Thoracic aorta (tissue), 2 donors: ENCODE measurements around the gene APOL1. TPM values are rescaled to one million over a fixed set of nuclear protein-coding genes. Genes with fewer than 3 reads are reported as not detected.

ENCODE experiments used
- ATAC-seq: fragments of 150-250 bp; one replicate; pipeline ENCODE4 v1.8.0; 2017; ENCODE audit warnings: low read depth; ENCODE audit not compliant: insufficient number of reproducible peaks, low FRiP score
- DNase-seq: peaks from one replicate; pipeline ENCODE4 v3.0.0-alpha.2; 2020; ENCODE audit warnings: low spot score
- H3K27ac ChIP-seq, 2 donors: fragments of 200-600 bp; sonication (generic); 1 replicate in 1 of 2; 2 replicates in 1 of 2; pipeline ENCODE4 v1.5.1; 2016; ENCODE audit warnings: mild to moderate bottlenecking in 2 of 2, moderate library complexity in 2 of 2
- H3K27me3 ChIP-seq: fragments of 200-600 bp; sonication (generic); replicated peaks from 2 replicates; pipeline ENCODE4 v1.6.0; 2016; ENCODE audit warnings: mild to moderate bottlenecking; ENCODE audit not compliant: insufficient read depth
- H3K36me3 ChIP-seq: fragments of 200-600 bp; sonication (generic); one replicate; pipeline ENCODE4 v1.5.1; 2016
- H3K4me1 ChIP-seq, 2 donors: fragments of 200-600 bp; sonication (generic); 1 replicate in 1 of 2; 2 replicates in 1 of 2; pipeline versions ENCODE4 v1.5.1 to v1.6.0; 2016; ENCODE audit warnings: low read depth in 2 of 2, mild to moderate bottlenecking in 1 of 2; ENCODE audit not compliant: control insufficient read depth in 1 of 2
- H3K4me3 ChIP-seq: fragments of 200-600 bp; sonication (generic); 2 replicates; pipeline ENCODE4 v1.5.1; 2016; ENCODE audit warnings: mild to moderate bottlenecking
- H3K9me3 ChIP-seq: fragments of 200-600 bp; sonication (generic); 2 replicates; pipeline ENCODE4 v1.5.1; 2016
- total RNA-seq, 2 donors: library from RNA; depleted of rRNA; stranded (reverse); fragments of >200 nt; gene quantifications; one replicate each; pipeline versions ENCODE4 v1.1.0 to v1.2.3, GENCODE V29; 2016
- TF ChIP-seq, protein P1 (sequence below): fragments of 200-600 bp; sonication (generic); IDR thresholded peaks from one replicate; pipeline ENCODE4 v1.5.1; 2019; ENCODE audit warnings: antibody characterized with exemption

Gene APOL1
- total RNA-seq, 2 donors from 2014 or later: 40.1 to 47.3 TPM

DNA sequence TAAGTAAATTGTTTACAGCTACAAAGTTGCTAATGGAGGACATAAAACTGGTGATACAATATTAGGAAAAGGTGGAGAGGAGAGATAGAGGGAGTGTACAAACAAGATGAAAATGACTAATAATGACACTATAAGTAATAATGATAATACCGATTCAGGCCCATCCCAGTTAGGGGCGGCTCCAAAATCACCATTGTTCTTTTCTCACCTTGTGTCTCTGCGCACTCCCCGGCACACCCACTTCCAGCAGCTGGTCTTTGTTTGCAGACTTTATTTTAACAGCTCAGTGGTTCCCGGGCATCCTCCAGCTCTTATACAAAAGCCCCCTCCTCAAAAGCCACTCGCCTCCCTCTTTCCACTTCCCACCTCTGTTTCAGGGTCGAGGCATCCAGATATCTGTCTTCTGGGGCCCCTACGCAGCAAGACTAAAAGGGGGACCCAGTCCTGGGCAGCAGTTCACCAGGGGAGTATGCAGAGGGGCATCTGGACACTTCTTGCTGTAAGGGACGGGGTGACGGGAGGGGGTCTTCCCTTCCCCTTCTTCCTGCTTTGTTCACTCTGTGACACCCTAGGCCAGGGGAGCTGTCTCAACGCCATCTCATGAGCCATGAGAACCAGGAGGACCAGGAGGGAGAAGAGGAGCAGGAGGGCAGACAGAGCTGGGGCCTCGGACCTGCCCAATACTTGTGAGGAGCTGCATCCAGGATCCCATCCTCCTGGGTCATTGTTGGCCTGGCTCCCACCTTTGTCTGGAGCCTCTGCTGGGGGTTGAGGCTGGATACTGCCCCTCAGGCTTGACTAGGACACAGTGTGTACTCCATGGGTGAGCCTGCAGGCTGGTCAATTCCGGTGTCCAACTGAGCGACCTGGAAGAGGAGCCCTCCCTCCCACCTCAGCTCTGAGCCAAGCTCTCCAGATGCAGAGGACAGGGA, 16.3 kb upstream of the APOL1 start:
- DNase-seq (no peak), ATAC-seq (no peak)
- Histone ChIP-seq H3K27ac (no peak overlapping the region), H3K27me3 (no peaks in the 10 kb centered on the region), H3K9me3 (no peaks in the 10 kb centered on the region), H3K4me1 (peaks cover 30 to 49% of the 10 kb centered on the region in 2 donors), H3K36me3 (peaks cover 15% of the 10 kb centered on the region), H3K4me3 (peak overlapping the region; percentile 78)
- TF ChIP-seq, protein P1, sequence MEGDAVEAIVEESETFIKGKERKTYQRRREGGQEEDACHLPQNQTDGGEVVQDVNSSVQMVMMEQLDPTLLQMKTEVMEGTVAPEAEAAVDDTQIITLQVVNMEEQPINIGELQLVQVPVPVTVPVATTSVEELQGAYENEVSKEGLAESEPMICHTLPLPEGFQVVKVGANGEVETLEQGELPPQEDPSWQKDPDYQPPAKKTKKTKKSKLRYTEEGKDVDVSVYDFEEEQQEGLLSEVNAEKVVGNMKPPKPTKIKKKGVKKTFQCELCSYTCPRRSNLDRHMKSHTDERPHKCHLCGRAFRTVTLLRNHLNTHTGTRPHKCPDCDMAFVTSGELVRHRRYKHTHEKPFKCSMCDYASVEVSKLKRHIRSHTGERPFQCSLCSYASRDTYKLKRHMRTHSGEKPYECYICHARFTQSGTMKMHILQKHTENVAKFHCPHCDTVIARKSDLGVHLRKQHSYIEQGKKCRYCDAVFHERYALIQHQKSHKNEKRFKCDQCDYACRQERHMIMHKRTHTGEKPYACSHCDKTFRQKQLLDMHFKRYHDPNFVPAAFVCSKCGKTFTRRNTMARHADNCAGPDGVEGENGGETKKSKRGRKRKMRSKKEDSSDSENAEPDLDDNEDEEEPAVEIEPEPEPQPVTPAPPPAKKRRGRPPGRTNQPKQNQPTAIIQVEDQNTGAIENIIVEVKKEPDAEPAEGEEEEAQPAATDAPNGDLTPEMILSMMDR: no peak

DNA sequence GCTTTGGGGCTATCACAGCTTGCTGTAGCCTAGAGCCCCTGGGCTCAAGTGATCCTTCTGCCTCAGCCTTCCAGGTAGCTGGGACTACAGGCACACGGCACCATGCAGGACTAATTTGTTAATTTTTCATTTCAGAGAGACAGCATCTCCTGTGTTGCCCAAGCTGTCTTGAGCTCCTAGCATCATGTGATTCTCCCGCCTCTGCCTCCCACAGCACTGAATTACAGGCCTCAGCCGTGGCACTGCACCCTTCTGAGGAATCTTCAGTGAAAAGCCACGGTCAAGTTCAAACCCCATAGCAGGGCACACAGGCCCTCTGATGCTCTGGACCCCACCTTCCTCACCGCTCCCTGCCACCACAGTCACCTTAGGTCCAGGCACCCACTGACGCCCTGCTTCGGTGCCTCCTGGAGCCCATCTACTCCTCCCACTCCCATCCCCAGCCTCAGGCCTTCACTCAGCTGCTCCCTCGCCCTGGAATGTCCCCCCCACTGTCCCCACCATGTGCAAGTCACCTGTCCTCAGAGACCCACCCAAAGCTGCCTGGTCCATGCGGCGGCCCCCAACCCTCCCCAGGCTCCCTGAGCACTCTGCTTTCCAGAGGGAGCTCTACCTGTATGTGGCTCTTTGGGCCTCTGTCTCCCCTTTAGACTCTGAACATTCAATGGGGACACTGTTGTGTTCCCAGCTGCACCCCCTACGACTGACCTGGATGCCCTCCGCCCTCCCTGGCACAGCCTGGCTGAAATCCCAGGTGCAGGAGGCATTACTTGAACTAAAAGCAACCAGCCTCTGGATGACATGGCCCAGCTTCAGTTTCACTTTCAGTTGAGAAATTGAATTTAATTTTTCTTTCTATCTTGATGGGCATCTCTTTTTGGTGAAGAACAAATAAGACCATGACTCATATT, 15.2 kb upstream of the APOL1 start:
- DNase-seq: no peak
- Histone ChIP-seq H3K9me3 (no peaks in the 10 kb centered on the region), H3K36me3 (peaks cover 6% of the 10 kb centered on the region), H3K4me1 (peaks cover 30 to 49% of the 10 kb centered on the region in 2 donors), H3K4me3 (peak overlapping the region; percentile 78), H3K27me3 (no peaks in the 10 kb centered on the region), H3K27ac (peak overlapping the region; percentile 22 to 88)
- ATAC-seq: no peak
- TF ChIP-seq, protein P1: no peak

DNA sequence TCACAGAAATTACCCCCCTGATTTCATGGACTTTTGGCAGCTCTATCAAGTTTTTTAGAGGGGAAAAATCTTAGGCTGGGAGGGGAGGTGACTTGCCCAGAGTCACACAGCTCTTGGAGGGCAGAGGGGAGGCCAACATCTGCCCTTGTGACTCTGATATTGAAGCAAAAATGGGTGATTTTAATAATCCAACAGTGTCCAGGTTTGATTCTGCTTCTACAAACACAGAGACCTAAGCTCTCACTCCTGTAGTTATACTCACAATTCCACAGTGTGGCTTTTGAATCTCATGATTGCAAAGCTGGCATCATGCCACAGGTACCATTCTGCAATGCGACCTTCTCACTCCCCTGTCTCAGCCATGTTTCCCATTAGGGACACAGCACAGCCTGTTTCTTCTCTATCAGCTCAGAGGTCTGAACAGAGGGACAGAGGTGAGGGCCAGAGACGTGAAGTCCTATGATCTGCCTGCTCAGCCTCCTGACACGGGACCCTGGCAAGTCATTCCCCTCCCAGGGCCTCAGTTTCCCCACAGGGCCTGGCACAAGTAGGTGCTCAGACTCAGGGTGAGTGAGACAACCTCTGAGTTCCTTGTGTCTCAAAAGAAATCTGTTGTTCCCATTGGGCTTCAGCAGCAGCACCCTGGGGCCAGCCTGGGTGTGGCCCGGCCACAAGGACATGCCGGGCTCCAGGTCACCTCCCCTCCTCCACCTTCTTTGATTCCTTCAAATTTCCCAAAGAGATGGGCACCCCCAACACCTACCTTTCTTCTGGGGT, 14.4 kb upstream of the APOL1 start:
- ATAC-seq (no peak), DNase-seq (no peak)
- Histone ChIP-seq H3K27ac (peak overlapping the region; percentile 87 to 88), H3K4me1 (peaks cover 30 to 52% of the 10 kb centered on the region in 2 donors), H3K4me3 (peak overlapping the region; percentile 78), H3K27me3 (no peaks in the 10 kb centered on the region), H3K36me3 (no peaks in the 10 kb centered on the region), H3K9me3 (no peaks in the 10 kb centered on the region)
- TF ChIP-seq, protein P1: no peak

DNA sequence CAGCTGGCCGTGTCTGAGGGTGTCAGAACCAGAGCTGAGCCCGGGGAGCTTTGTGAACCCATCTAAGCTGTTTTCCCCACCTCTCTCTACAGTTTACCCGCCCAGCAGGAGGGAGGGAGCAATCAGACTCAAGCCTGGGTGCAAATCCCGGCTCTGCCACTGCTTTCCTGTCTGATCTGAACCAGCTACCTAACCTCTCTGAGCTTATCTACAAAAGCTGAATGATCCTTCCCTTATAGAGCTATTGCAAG, 13.9 kb upstream of the APOL1 start:
- Histone ChIP-seq H3K27me3 (no peaks in the 10 kb centered on the region), H3K9me3 (no peaks in the 10 kb centered on the region), H3K4me3 (peak overlapping the region; percentile 78), H3K36me3 (no peaks in the 10 kb centered on the region), H3K27ac (peak overlapping the region; percentile 87 to 88), H3K4me1 (peaks cover 30 to 57% of the 10 kb centered on the region in 2 donors)
- TF ChIP-seq, protein P1: no peak
- DNase-seq: no peak
- no peak for ATAC-seq
